GM12892 (cell line): ENCODE measurements around the gene BECN2.

Experiments used
- POLR2A ChIP-seq: IDR thresholded peaks from 2 replicates; pipeline ENCODE4 v1.6.1; 2011; ENCODE audit warnings: low read depth, low read length, control low read depth
- POLR2AphosphoS5 ChIP-seq: IDR thresholded peaks from 2 replicates; pipeline ENCODE4 v1.6.1; 2011; ENCODE audit warnings: low read depth, low read length, control low read depth
- TAF1 ChIP-seq: IDR thresholded peaks from 2 replicates; pipeline ENCODE4 v1.6.1; 2011; ENCODE audit warnings: low read depth, mild to moderate bottlenecking, control low read depth, low read length, borderline replicate concordance

- TF ChIP-seq POLR2A, result no peak
- TF ChIP-seq TAF1, result no peak
- TF ChIP-seq POLR2AphosphoS5, result no peak
Observed at GRCh38 chr1:241994171-241994570, 36.6 kb downstream of the BECN2 start.
